Measurements from ENCODE around the gene OR2D3.

DNA sequence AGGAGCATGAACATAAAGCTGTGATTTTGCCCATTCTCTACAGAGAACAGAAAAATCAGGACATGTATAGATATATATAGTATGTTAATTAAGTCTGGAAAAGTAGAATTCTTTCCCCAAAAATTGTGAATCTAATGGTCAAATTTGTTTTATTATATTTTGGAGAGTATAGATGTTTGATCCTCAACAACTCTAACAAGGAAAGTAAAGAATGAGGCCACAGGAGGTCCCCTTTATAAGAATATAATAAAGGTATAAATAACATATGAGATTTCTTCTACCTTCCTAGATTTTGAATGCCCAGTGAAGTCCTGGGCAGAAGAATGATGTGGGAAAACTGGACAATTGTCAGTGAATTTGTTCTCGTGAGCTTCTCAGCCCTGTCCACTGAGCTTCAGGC lies 44.5 kb upstream of the OR2D3 start, which contains the start of gene OR10A4:
- TF ChIP-seq, protein P1, sequence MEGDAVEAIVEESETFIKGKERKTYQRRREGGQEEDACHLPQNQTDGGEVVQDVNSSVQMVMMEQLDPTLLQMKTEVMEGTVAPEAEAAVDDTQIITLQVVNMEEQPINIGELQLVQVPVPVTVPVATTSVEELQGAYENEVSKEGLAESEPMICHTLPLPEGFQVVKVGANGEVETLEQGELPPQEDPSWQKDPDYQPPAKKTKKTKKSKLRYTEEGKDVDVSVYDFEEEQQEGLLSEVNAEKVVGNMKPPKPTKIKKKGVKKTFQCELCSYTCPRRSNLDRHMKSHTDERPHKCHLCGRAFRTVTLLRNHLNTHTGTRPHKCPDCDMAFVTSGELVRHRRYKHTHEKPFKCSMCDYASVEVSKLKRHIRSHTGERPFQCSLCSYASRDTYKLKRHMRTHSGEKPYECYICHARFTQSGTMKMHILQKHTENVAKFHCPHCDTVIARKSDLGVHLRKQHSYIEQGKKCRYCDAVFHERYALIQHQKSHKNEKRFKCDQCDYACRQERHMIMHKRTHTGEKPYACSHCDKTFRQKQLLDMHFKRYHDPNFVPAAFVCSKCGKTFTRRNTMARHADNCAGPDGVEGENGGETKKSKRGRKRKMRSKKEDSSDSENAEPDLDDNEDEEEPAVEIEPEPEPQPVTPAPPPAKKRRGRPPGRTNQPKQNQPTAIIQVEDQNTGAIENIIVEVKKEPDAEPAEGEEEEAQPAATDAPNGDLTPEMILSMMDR (IDR thresholded peaks at IDR 0.05), result no peak
- TF ChIP-seq EZH2 (IDR thresholded peaks at IDR 0.05), result no peak
